ENCODE measurements around the gene ACTN2.

Gene ACTN2

DNA sequence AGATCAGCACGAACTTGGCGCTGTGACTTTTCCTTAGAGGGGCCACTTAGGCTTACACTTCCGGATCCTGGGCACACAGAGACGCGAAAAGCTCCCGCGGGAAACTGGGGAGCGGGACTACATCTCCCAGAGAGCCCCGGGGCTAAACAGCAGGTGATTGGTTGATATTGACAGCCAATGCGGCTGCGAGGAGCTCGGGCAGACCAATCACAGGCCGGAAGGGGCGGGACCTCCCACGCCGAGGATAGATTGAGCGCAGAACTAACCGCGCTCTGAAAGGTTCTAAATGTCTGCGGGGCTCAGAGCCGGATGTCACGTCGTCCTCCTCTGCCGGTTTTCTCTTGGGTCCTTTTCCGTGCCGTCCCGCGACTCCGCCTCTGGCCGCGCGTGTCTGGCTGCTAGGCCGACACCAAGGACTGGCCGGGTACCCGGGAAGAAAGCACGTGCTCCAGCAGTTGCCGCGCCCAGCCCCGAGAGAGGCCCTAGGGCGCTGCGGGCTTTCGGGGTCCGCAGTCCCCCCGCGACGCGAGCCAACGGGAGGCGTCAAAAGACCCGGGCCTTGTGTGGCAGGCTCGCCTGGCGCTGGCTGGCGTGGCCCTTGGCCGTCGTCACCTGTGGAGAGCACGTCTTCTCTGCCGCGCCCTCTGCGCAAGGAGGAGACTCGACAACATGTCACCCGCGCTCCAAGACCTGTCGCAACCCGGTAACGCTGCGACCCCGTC is 108.9 kb downstream of the ACTN2 start, which contains the start of gene MTR:
Gene MTR, plus strand, starts transcription at position 258 of the 722 bp plus-strand sequence. Its CDS starts 412 bp downstream, at position 670.
- Histone ChIP-seq H3K27me3 (ENCODE audit: insufficient read depth, low read length, poor library complexity, severe bottlenecking) (peaks cover 24% of the 10 kb centered on the region), H3K4me1 (ENCODE audit: insufficient read depth, low read length, poor library complexity, severe bottlenecking) (peaks cover 23% of the 10 kb centered on the region), H3K4me2 (ENCODE audit: low read depth, low read length, poor library complexity, severe bottlenecking) (peak within 1 kb of the TSS; percentile 95), H3K9me3 (ENCODE audit: insufficient read depth, low read depth, low read length) (no peaks in the 10 kb centered on the region), H4K20me1 (ENCODE audit: insufficient read depth, low read length, poor library complexity, severe bottlenecking) (peaks cover 19% of the 10 kb centered on the region), H3K79me2 (ENCODE audit: insufficient read depth, low read length) (peaks cover 48% of the 10 kb centered on the region), H3K36me3 (ENCODE audit: insufficient read depth, low read length) (no peaks in the 10 kb centered on the region), H2AFZ (ENCODE audit: low read length) (peak within 1 kb of the TSS; percentile 96), H3K9ac (ENCODE audit: low read depth, low read length, poor library complexity, severe bottlenecking) (peak within 1 kb of the TSS; percentile 86), H3F3A (ENCODE audit: low read depth) (no peaks in the 10 kb centered on the region), H3K4me3 (ENCODE audit: low read length, poor library complexity, severe bottlenecking) (peak within 1 kb of the TSS; percentile 93), H3K9me2 (replicated peaks; ENCODE audit: low read depth, low read length) (no peaks in the 10 kb centered on the region)
- TF ChIP-seq EZH2phosphoT487 (IDR thresholded peaks at IDR 0.05; ENCODE audit: borderline replicate concordance): no peak

DNA sequence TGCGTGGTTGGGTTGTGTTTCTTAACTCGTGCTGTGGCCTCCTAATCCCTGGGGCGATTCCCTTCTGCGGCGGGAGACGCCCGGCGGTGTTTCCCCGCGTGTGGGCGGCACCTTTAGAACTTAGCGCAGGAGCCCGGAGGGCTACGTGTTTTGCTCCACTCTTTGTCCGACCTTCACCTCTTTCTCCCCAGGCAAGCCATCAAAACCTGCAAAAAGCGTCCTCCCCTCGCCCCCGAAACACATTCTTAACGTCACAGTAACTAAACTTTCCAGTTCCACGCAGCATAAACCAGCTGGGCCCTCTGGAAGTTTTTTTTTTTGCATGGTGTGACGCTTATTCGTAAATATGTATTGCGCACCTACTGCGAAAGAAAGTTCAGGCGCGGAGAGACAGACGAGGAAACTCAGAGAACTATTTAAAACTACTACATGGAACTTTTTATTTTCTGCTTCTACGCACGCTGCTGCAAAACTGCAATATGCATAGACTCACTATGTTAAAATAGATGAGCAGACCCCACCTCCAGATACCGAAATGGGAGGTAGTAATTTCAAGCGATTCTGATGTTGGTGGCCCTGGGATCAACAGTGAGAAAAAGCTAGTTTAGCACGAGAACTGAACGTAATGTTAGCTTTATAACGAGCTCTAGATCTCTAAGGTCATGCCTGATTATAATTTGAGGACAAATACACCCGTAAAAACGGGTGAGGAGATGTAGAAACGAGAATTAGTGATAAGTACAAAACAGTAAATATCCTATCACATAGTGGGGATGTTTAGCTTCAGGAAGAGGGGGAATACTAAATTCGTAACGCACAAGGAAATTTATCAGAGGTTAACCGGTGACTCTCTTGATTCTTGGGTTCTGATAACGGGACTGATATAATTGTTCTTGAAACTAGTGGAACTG is 109.7 kb downstream of the ACTN2 start:
- Histone ChIP-seq H3K9me2 (replicated peaks; ENCODE audit: low read depth, low read length) (no peaks in the 10 kb centered on the region), H3F3A (ENCODE audit: low read depth) (no peaks in the 10 kb centered on the region), H3K4me3 (ENCODE audit: low read length, poor library complexity, severe bottlenecking) (peak overlapping the region; percentile 93), H3K9ac (ENCODE audit: low read depth, low read length, poor library complexity, severe bottlenecking) (peak overlapping the region; percentile 86), H3K9me3 (ENCODE audit: insufficient read depth, low read depth, low read length) (no peaks in the 10 kb centered on the region), H3K4me2 (ENCODE audit: low read depth, low read length, poor library complexity, severe bottlenecking) (peak overlapping the region; percentile 95), H2AFZ (ENCODE audit: low read length) (peak overlapping the region; percentile 92), H3K36me3 (ENCODE audit: insufficient read depth, low read length) (no peaks in the 10 kb centered on the region), H3K79me2 (ENCODE audit: insufficient read depth, low read length) (peaks cover 56% of the 10 kb centered on the region), H3K4me1 (ENCODE audit: insufficient read depth, low read length, poor library complexity, severe bottlenecking) (peaks cover 25% of the 10 kb centered on the region), H4K20me1 (ENCODE audit: insufficient read depth, low read length, poor library complexity, severe bottlenecking) (peaks cover 20% of the 10 kb centered on the region), H3K27me3 (ENCODE audit: insufficient read depth, low read length, poor library complexity, severe bottlenecking) (peaks cover 24% of the 10 kb centered on the region)
- TF ChIP-seq EZH2phosphoT487 (IDR thresholded peaks at IDR 0.05; ENCODE audit: borderline replicate concordance): no peak
- TF ChIP-seq, protein P1, sequence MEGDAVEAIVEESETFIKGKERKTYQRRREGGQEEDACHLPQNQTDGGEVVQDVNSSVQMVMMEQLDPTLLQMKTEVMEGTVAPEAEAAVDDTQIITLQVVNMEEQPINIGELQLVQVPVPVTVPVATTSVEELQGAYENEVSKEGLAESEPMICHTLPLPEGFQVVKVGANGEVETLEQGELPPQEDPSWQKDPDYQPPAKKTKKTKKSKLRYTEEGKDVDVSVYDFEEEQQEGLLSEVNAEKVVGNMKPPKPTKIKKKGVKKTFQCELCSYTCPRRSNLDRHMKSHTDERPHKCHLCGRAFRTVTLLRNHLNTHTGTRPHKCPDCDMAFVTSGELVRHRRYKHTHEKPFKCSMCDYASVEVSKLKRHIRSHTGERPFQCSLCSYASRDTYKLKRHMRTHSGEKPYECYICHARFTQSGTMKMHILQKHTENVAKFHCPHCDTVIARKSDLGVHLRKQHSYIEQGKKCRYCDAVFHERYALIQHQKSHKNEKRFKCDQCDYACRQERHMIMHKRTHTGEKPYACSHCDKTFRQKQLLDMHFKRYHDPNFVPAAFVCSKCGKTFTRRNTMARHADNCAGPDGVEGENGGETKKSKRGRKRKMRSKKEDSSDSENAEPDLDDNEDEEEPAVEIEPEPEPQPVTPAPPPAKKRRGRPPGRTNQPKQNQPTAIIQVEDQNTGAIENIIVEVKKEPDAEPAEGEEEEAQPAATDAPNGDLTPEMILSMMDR (conservative IDR thresholded peaks at IDR 0.05; ENCODE audit: low read length): no peak

DNA sequence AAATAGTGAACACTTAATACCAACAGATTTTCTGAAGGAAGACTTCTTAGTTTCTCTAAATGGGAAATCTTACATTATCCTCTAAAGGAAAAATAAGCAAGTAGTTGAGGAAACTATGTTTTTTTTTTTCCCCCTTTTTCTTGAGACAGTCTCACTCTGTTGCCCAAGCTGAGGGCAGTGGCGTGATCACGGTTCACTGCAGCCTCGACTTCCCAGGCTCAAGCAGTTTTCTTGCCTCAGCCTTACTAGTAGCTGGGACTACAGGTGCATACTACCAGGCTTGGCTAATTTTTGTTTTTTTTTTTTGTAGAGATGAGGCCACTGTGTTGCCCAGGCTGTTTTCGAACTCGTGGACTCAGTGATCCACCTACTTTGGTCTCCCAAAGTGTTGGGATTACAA is 112.7 kb downstream of the ACTN2 start:
- H3K9ac ChIP-seq (ENCODE audit: low read depth, low read length, poor library complexity, severe bottlenecking): peak overlapping the region; percentile 41
- H3K4me3 ChIP-seq (ENCODE audit: low read length, poor library complexity, severe bottlenecking): peak overlapping the region; percentile 93
- H3K36me3 ChIP-seq (ENCODE audit: insufficient read depth, low read length): peaks cover 8% of the 10 kb centered on the region; the same call in 1 of the 2 replicates
- H3K4me1 ChIP-seq (ENCODE audit: insufficient read depth, low read length, poor library complexity, severe bottlenecking): peaks cover 37% of the 10 kb centered on the region
- H3F3A ChIP-seq (ENCODE audit: low read depth): no peaks in the 10 kb centered on the region
- TF ChIP-seq, protein P1 (conservative IDR thresholded peaks at IDR 0.05; ENCODE audit: low read length): no peak
- no peak for TF ChIP-seq EZH2phosphoT487 (IDR thresholded peaks at IDR 0.05; ENCODE audit: borderline replicate concordance)
- H3K4me2 ChIP-seq (ENCODE audit: low read depth, low read length, poor library complexity, severe bottlenecking): peak overlapping the region; percentile 95
- H3K9me3 ChIP-seq (ENCODE audit: insufficient read depth, low read depth, low read length): no peaks in the 10 kb centered on the region
- H3K79me2 ChIP-seq (ENCODE audit: insufficient read depth, low read length): peaks cover 85% of the 10 kb centered on the region
- H3K9me2 ChIP-seq (replicated peaks; ENCODE audit: low read depth, low read length): no peaks in the 10 kb centered on the region
- no peak overlapping the region for H2AFZ ChIP-seq (ENCODE audit: low read length)
- peaks cover 33% of the 10 kb centered on the region for H4K20me1 ChIP-seq (ENCODE audit: insufficient read depth, low read length, poor library complexity, severe bottlenecking)
- no peaks in the 10 kb centered on the region for H3K27me3 ChIP-seq (ENCODE audit: insufficient read depth, low read length, poor library complexity, severe bottlenecking)

All from Loucy (cell line).